Iris pigment epithelial cell (primary cell): ENCODE results near the gene FAM236C.
"Not testable (repeated sequence)": the region's sequence is repeated elsewhere in the genome, so short reads cannot be mapped to it uniquely, and the experiment has no call there.

Experiments used
- DNase-seq: peaks from one replicate; pipeline ENCODE4 v3.0.0-alpha.2; 2011; ENCODE audit warnings: low read depth

Gene FAM236C

DNA sequence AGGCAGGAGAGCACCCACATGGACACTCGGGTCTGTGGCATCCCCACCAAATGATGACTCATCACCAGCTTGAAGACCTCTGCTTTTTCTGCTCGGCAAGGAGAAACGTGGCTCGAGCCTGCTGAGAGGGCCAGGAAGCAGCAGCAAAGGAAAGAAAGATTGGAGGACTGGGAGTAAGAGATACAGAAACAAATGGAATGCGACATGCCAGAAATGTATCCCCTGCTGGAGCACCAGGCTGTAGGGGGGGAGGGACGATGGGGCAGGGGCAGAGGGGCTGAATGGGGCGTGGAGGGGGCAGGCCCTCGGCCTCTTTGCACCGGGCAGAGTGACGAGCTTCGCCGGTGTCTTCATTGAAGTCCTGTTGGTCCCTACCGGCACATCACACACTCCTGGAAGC lies at the start of gene FAM236C:
Gene FAM236C (plus strand): TSS at position 301 of the 400 bp plus-strand sequence. CDS start 100 bp downstream, outside the sequence.
- DNase-seq = not testable (repeated sequence)

DNA sequence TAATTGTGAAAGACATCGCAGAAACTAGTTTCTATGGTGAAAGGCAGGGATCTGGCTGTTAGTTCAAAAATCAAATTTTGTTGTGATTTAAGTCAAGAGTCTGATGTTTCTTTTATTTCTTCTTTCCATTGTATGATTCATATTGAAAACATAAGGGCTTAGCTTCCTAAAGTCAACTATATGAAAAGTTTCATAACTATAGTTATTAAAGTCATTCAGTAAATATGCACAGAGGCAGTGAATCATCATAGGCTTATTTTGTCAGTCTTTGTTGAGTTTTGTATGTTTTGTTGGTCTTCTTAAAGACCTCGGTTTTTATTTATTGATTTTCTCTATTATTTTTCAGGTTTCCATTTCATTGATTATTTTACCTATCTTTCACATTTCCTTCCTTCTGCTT lies 29.5 kb upstream of the FAM236C start:
- not testable (repeated sequence) for DNase-seq

GRCh38 chrX:72889740-72890139 lies 22.7 kb upstream of the FAM236C start:
- not testable (repeated sequence) for DNase-seq

- not testable (repeated sequence) for DNase-seq
These were observed 3.7 kb downstream of the FAM236C start for GRCh38 chrX:72916096-72916495.

DNA sequence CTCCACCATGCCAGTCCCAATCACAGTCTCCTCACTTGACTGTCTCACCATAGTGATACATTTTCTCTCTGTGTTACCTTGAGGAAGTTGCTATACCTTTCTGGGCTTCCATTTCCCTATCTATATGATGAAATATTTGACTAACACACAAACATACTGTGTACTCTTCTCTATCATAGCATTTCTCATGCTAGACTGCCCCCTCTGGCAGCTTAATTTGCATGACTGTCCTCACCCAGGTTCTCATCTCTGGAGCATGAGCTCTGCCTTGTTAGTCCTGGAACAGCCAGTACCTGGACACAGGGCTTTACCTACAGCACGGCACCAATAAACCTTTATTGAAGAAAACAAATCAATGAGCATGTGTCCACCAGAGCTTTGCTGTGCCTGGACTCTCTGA lies 19.9 kb downstream of the FAM236C start:
- DNase-seq = not testable (repeated sequence)

GRCh38 chrX:72936455-72936854 lies 24.0 kb downstream of the FAM236C start:
- DNase-seq = not testable (repeated sequence)

DNA sequence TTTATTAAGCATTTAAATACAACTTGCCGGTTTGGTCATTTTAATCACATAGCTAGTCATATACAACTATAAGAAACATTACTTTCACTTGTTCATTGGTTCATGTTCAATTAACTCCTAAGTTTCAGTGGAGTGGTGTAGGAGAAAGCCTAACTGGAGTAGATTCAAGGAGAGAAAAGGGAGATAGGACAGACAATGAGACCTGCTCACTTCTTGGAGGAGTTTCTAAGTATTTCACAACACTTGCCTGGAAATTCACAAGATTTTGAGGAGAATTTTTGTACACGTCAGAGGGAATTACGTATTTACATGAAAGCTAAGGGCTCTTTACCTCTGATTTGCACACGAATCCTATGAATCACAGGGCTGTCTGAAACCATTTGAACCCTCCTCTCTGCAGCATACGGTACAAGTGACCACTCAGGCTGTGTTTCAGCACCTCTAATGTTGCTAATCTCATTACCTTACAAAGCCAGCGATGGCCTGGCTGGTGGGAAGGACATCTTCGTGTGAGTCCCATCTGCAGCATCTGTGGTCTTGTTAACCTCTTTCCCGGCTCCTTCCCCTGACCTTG lies 24.6 kb downstream of the FAM236C start:
- DNase-seq = not testable (repeated sequence)

DNA sequence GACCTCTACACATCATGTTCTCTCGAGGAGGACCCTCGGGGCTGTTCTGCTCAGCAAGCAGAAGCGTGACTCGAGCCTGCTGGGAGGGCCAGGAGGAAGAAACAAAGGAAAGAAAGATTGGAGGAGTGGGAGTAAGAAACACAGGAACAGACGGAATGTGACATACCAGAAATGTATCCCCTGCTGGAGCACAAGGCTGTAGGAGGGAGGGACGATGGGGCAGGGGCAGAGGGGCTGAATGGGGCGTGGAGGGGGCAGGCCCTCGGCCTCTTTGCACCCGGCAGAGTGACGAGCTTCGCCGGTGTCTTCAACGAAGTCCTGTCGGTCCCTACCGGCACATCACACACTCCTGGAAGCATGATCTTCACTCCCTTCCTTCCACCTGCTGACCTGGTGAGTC lies 25.5 kb downstream of the FAM236C start, which contains the start of gene FAM236A:
Gene FAM236A (plus strand): TSS at position 301 of the 400 bp plus-strand sequence. CDS start 57 bp downstream, at position 358.
- not testable (repeated sequence) for DNase-seq

GRCh38 chrX:72942272-72942671 lies 29.9 kb downstream of the FAM236C start:
- DNase-seq = not testable (repeated sequence)

- DNase-seq = not testable (repeated sequence)
These were observed 30.8 kb downstream of the FAM236C start for GRCh38 chrX:72943035-72943818.

DNA sequence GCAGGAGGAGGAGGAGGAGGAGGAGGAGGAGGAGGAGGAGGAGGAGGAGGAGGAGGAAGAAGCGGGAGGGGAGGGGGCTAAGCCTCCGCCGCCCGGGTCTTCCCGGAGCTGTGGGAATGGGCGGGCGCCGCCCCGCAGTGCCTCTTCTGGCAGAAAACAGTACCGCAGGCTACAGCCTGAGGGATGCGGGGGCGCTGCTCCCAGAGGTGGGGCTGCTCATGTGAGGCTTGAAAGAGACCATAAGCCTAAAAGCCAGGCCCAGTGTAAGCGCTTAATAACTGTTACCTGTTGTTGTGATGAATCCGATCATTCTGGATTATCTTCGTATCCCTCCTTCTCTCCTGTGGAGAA lies 31.4 kb downstream of the FAM236C start, which contains the start of gene DMRTC1:
Gene DMRTC1 (minus strand): TSS at position 19 of the 351 bp plus-strand sequence. CDS start 68,143 bp downstream, outside the sequence.
- DNase-seq = not testable (repeated sequence)

DNA sequence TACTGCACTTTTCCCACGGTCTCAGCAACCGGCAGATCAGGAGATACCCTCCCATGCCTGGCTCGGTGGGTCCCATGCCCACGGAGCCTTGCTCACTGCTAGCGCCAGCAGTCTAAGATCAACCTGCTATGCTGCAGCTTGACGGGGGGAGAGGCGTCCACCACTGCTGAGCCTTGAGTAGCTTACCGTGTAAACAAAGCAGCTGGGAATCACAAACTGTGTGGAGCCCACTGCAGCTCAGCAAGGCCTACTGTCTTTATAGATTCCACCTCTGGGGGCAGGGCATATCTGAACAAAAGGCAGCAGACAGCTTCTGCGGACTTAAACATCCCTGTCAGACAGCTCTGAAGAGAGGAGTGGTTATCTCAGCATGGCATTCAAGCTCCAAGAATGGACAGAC lies 47.6 kb downstream of the FAM236C start:
- DNase-seq = not testable (repeated sequence)
